Mesendoderm (in vitro differentiated cells): Measurements from ENCODE around the gene DCUN1D5.

Experiments
- DNase-seq: peaks from one replicate; pipeline ENCODE4 v3.0.0; 2013
- H2AK5ac ChIP-seq: 2 replicates; pipeline ENCODE4 v1.6.1; 2013; ENCODE audit warnings: low read length, inconsistent platforms
- H2BK120ac ChIP-seq: 2 replicates; pipeline ENCODE4 v1.6.1; 2013; ENCODE audit warnings: low read depth, mild to moderate bottlenecking, low read length, moderate library complexity, mixed read lengths
- H2BK15ac ChIP-seq: replicated peaks from 2 replicates; pipeline ENCODE4 v1.6.1; 2013; ENCODE audit warnings: low read depth, mild to moderate bottlenecking, moderate library complexity
- H2BK5ac ChIP-seq: 2 replicates; pipeline ENCODE4 v1.6.1; 2013; ENCODE audit warnings: low read length, inconsistent platforms
- H3K18ac ChIP-seq: 2 replicates; pipeline ENCODE4 v1.6.1; 2013; ENCODE audit warnings: mild to moderate bottlenecking, low read length, mixed read lengths
- H3K23ac ChIP-seq: one replicate; pipeline ENCODE4 v1.6.1; 2013; ENCODE audit warnings: low read length
- H3K27ac ChIP-seq: 2 replicates; pipeline ENCODE4 v1.5.1; 2013; ENCODE audit warnings: low read depth, mild to moderate bottlenecking, inconsistent platforms, low read length, moderate library complexity
- H3K27me3 ChIP-seq: 2 replicates; pipeline ENCODE4 v1.6.1; 2013; ENCODE audit warnings: low read length, control low read depth, mild to moderate bottlenecking, inconsistent platforms; ENCODE audit not compliant: insufficient read depth, poor library complexity
- H3K36me3 ChIP-seq: 2 replicates; pipeline ENCODE4 v1.6.1; 2013; ENCODE audit warnings: low read length, inconsistent platforms; ENCODE audit not compliant: control insufficient read depth, insufficient read depth
- H3K4ac ChIP-seq: one replicate; pipeline ENCODE4 v1.6.1; 2013; ENCODE audit warnings: low read depth, mild to moderate bottlenecking, low read length, moderate library complexity
- H3K4me1 ChIP-seq: 2 replicates; pipeline ENCODE4 v1.6.1; 2013; ENCODE audit warnings: low read depth, low read length, inconsistent platforms; ENCODE audit not compliant: control insufficient read depth
- H3K4me2 ChIP-seq: 2 replicates; pipeline ENCODE4 v1.6.1; 2013; ENCODE audit warnings: low read length
- H3K4me3 ChIP-seq: 2 replicates; pipeline ENCODE4 v1.5.1; 2013; ENCODE audit warnings: mild to moderate bottlenecking, low read length
- H3K56ac ChIP-seq: one replicate; pipeline ENCODE4 v1.6.1; 2013; ENCODE audit warnings: low read length
- H3K79me1 ChIP-seq: 2 replicates; pipeline ENCODE4 v1.6.1; 2013; ENCODE audit warnings: low read length, inconsistent platforms
- H3K79me2 ChIP-seq: 2 replicates; pipeline ENCODE4 v1.6.1; 2013; ENCODE audit warnings: mild to moderate bottlenecking, low read length; ENCODE audit not compliant: control insufficient read depth, insufficient read depth
- H3K9ac ChIP-seq: 2 replicates; pipeline ENCODE4 v1.6.1; 2013; ENCODE audit warnings: low read length, inconsistent platforms
- H4K5ac ChIP-seq: one replicate; pipeline ENCODE4 v1.6.1; 2013; ENCODE audit warnings: low read length
- H4K8ac ChIP-seq: one replicate; pipeline ENCODE4 v1.6.1; 2013; ENCODE audit warnings: low read depth, mild to moderate bottlenecking, control low read depth, low read length, moderate library complexity
- WGBS: extraction: QIAGEN DNeasy Blood & Tissue Kit; methylation state at CpG from one replicate; pipeline ENCODE4 v1.1.7; 2013; ENCODE audit warnings: low lambda C conversion rate, missing lambda C conversion rate; ENCODE audit not compliant: insufficient coverage; ENCODE audit errors: extremely low coverage; 5-methylcytosine and 5-hydroxymethylcytosine counted together

The DCUN1D5 gene

DNA sequence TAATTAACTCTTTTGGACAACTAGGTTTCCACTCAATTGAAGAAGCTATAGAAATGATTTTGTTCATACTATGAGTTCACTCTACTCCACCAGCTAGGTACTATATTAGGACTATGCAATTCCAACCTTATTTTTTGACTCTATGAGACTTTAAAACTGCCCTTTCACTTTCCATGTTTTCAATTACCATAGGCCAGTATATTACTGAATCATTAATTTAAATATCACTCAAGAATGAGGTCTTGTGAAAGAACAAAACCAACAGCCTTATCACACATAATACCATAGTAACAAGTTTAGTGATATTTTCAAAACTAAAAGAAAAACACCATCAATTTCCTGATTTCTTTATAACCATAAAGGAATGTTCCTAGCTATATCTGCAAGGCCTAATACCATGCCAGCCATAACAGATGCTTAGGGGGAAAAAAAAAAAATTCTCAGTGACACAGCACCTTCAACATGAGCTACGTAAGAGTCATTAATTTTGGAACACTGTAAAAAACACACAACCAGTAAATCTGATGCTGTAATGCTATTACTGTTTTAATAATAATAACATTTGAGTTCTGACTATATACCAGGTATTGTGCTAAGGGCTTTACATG is 6.1 kb downstream of the DCUN1D5 start:
- no peaks in the 10 kb centered on the region for H3K36me3 ChIP-seq
- no peak overlapping the region for H3K23ac ChIP-seq
- H2BK15ac ChIP-seq: no peak overlapping the region
- no CpG with 5 or more reads among the region's 1 CpG for WGBS
- no peak overlapping the region for H3K9ac ChIP-seq
- no peak overlapping the region for H3K56ac ChIP-seq
- no peak overlapping the region for H3K18ac ChIP-seq
- H3K4me3 ChIP-seq: no peak overlapping the region
- H3K27me3 ChIP-seq: no peaks in the 10 kb centered on the region
- DNase-seq: no peak
- H3K4me1 ChIP-seq: no peaks in the 10 kb centered on the region
- H2BK120ac ChIP-seq: no peak overlapping the region
- peaks cover 2% of the 10 kb centered on the region for H3K79me1 ChIP-seq
- no peak overlapping the region for H3K27ac ChIP-seq
- no peak overlapping the region for H2BK5ac ChIP-seq
- H4K8ac ChIP-seq: no peak overlapping the region
- H4K5ac ChIP-seq: no peak overlapping the region
- H3K4me2 ChIP-seq: no peak overlapping the region
- H3K4ac ChIP-seq: no peak overlapping the region
- H3K79me2 ChIP-seq: peaks cover 29% of the 10 kb centered on the region
- H2AK5ac ChIP-seq: no peak overlapping the region

DNA sequence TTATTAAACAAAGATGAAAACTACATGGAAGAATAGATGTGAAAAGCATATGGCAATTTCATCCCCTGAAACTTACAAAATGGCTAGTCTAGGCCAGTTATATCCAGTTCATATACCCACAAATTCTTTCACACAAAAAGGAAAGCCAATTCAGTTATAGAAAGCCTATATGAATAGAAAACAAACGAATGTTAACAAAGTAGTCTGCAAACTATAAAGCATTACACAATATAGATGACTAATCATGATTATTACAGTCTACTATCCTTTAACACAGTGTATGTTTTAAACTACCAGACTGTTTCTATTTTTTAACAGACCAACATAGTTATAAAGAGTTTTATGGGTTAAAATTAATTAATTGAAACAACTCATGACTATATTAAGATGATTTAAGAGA is 12.1 kb downstream of the DCUN1D5 start:
- peaks cover 8% of the 10 kb centered on the region for H3K79me2 ChIP-seq
- no peak overlapping the region for H2BK5ac ChIP-seq
- H3K23ac ChIP-seq: no peak overlapping the region
- H3K27ac ChIP-seq: no peak overlapping the region
- H3K4me1 ChIP-seq: no peaks in the 10 kb centered on the region
- no peak overlapping the region for H3K4me2 ChIP-seq
- H3K79me1 ChIP-seq: peaks cover 4% of the 10 kb centered on the region
- peaks cover 12% of the 10 kb centered on the region for H3K36me3 ChIP-seq
- no CpG with 5 or more reads among the region's 1 CpG for WGBS
- H3K56ac ChIP-seq: no peak overlapping the region
- H2BK120ac ChIP-seq: no peak overlapping the region
- no peak overlapping the region for H4K8ac ChIP-seq
- no peak overlapping the region for H3K4me3 ChIP-seq
- H3K18ac ChIP-seq: no peak overlapping the region
- DNase-seq: no peak
- no peak overlapping the region for H4K5ac ChIP-seq
- no peak overlapping the region for H2BK15ac ChIP-seq
- H3K9ac ChIP-seq: no peak overlapping the region
- no peaks in the 10 kb centered on the region for H3K27me3 ChIP-seq
- no peak overlapping the region for H2AK5ac ChIP-seq
- no peak overlapping the region for H3K4ac ChIP-seq

DNA sequence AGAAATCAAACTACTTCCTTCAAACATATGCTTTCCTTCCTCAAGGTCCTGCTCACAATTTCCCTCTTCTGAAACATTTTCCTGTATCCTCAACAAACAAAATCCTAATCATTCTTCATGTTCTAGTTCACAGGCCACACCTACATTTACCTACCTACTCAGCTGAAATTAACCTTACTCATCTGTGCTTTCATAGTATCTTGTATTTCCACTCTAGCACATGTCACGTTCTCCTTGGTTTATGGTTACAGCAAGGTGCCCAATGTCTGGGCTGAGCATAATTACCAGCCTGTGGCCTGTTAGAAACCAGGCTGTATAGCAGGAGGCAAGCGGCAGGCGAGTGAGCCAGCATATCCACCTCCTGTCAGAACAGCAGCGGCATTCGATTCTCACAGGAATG is 13.2 kb downstream of the DCUN1D5 start:
- Histone ChIP-seq H3K4me2 (no peak overlapping the region), H3K4me1 (no peaks in the 10 kb centered on the region), H3K56ac (no peak overlapping the region), H3K4me3 (no peak overlapping the region), H4K8ac (no peak overlapping the region), H3K18ac (no peak overlapping the region), H3K4ac (no peak overlapping the region), H3K27ac (no peak overlapping the region), H3K9ac (no peak overlapping the region), H2BK120ac (no peak overlapping the region), H2BK5ac (no peak overlapping the region), H3K36me3 (peaks cover 12% of the 10 kb centered on the region), H4K5ac (no peak overlapping the region), H2BK15ac (no peak overlapping the region), H3K79me2 (peaks cover 8% of the 10 kb centered on the region), H3K79me1 (peaks cover 6% of the 10 kb centered on the region), H2AK5ac (no peak overlapping the region), H3K27me3 (no peaks in the 10 kb centered on the region), H3K23ac (no peak overlapping the region)
- DNase-seq: no peak
- WGBS: no CpG with 5 or more reads among the region's 5 CpGs

DNA sequence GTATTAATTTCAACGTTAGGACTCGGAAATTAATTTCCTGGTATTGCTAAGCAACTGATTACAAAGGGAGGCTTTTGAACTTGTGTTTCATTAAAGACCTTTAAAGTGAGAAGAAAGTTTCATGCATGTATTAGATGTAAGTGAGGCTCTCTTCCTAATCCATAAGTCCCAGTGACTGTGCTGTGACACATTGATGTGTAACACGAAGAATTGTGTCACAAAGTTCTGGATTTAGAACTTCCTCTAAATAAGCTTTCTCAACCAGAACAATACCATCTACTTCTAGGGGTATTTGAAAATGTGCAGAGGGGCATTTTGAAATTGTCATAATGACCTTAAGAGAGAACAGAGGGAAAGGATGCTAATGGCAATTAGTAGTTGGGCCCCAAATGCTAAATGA is 14.4 kb downstream of the DCUN1D5 start:
- Histone ChIP-seq H2BK15ac (no peak overlapping the region), H3K79me2 (peaks cover 8% of the 10 kb centered on the region), H3K9ac (no peak overlapping the region), H3K56ac (no peak overlapping the region), H3K79me1 (peaks cover 6% of the 10 kb centered on the region), H3K23ac (no peak overlapping the region), H4K5ac (no peak overlapping the region), H3K4ac (no peak overlapping the region), H3K4me1 (no peaks in the 10 kb centered on the region), H3K4me3 (no peak overlapping the region), H3K18ac (no peak overlapping the region), H3K27ac (no peak overlapping the region), H2AK5ac (no peak overlapping the region), H2BK5ac (no peak overlapping the region), H3K4me2 (no peak overlapping the region), H3K27me3 (no peaks in the 10 kb centered on the region), H2BK120ac (no peak overlapping the region), H4K8ac (no peak overlapping the region), H3K36me3 (peaks cover 12% of the 10 kb centered on the region)
- no CpG with 5 or more reads among the region's 3 CpGs for WGBS
- DNase-seq: no peak

DNA sequence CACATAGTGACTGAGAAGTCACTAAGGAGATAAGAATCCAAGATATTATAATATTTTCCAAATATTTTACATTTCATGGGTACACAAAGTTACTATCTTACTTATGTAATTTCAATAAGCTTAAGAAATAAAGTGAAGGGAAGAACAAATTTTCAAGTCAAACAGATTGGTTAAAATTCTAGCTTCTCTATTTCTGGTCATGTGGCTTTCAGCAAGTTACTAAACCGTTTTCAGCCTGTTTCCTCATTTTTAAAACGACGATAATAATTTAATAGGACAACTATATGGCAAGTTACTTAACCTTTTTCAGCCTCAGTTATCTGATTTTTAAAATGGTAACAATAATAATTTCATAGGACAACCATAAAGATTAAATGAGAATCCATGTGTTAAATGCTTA is 15.6 kb downstream of the DCUN1D5 start:
- no peak overlapping the region for H2AK5ac ChIP-seq
- no peak overlapping the region for H3K4ac ChIP-seq
- no peak overlapping the region for H3K4me2 ChIP-seq
- H2BK5ac ChIP-seq: no peak overlapping the region
- peaks cover 6% of the 10 kb centered on the region for H3K79me1 ChIP-seq
- no peaks in the 10 kb centered on the region for H3K27me3 ChIP-seq
- H2BK15ac ChIP-seq: no peak overlapping the region
- no peak overlapping the region for H3K23ac ChIP-seq
- H4K8ac ChIP-seq: no peak overlapping the region
- peaks cover 10% of the 10 kb centered on the region for H3K79me2 ChIP-seq
- no peak overlapping the region for H3K56ac ChIP-seq
- H4K5ac ChIP-seq: no peak overlapping the region
- no peak overlapping the region for H3K9ac ChIP-seq
- peaks cover 12% of the 10 kb centered on the region for H3K36me3 ChIP-seq
- H2BK120ac ChIP-seq: no peak overlapping the region
- H3K18ac ChIP-seq: no peak overlapping the region
- WGBS: no CpG with 5 or more reads among the region's 3 CpGs
- no peak overlapping the region for H3K27ac ChIP-seq
- no peak for DNase-seq
- no peak overlapping the region for H3K4me3 ChIP-seq
- no peaks in the 10 kb centered on the region for H3K4me1 ChIP-seq

DNA sequence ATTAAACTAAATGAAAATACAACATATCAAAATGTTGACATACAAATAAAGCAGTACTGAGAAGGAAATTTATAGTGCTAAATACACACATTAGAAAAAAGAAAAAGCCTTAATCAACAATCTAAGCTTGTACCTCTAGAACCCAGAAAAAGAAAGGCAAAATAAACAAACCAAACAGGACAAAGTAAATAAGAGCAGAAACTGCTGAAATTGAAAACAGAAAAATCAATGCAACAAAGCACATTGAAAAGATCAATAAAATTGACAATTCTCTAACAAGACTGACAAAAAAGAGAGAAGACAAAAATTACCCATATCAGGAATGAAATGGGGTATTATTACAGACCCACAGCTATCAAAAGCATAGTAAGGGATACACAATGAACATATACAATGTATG is 21.0 kb downstream of the DCUN1D5 start:
- H2BK120ac ChIP-seq: no peak overlapping the region
- H2BK15ac ChIP-seq: no peak overlapping the region
- H3K27me3 ChIP-seq: no peaks in the 10 kb centered on the region
- H3K56ac ChIP-seq: no peak overlapping the region
- peaks cover 9% of the 10 kb centered on the region for H3K79me1 ChIP-seq
- DNase-seq: no peak
- peaks cover 1% of the 10 kb centered on the region for H3K36me3 ChIP-seq
- H3K23ac ChIP-seq: no peak overlapping the region
- H3K4me2 ChIP-seq: no peak overlapping the region
- no peak overlapping the region for H3K9ac ChIP-seq
- no peak overlapping the region for H3K18ac ChIP-seq
- no peak overlapping the region for H4K8ac ChIP-seq
- no peak overlapping the region for H4K5ac ChIP-seq
- H2BK5ac ChIP-seq: no peak overlapping the region
- no peak overlapping the region for H3K4ac ChIP-seq
- no peak overlapping the region for H3K27ac ChIP-seq
- H3K4me3 ChIP-seq: no peak overlapping the region
- no peak overlapping the region for H2AK5ac ChIP-seq
- no peaks in the 10 kb centered on the region for H3K4me1 ChIP-seq
- peaks cover 26% of the 10 kb centered on the region for H3K79me2 ChIP-seq
